Measurements from ENCODE around the gene NR0B2. TPM values are rescaled to one million over a fixed set of nuclear protein-coding genes. Genes with fewer than 3 reads are reported as not detected.
A peak's percentile ranks its signal among the peaks of the same experiment; 100 is the strongest.

Gene NR0B2
- total RNA-seq, 2 donors from 2014 or later: not detected

- Histone ChIP-seq H3K4me3 (no peak overlapping the region), H3K9me3 (no peaks in the 10 kb centered on the region), H3K4me1 (ENCODE audit: control insufficient read depth in 1 of 2, low read depth in 2 of 2) (no peaks in the 10 kb centered on the region), H3K36me3 (peaks cover 24% of the 10 kb centered on the region), H3K27ac (no peak overlapping the region), H3K27me3 (replicated peaks; ENCODE audit: insufficient read depth) (no peaks in the 10 kb centered on the region)
- TF ChIP-seq, protein P1, sequence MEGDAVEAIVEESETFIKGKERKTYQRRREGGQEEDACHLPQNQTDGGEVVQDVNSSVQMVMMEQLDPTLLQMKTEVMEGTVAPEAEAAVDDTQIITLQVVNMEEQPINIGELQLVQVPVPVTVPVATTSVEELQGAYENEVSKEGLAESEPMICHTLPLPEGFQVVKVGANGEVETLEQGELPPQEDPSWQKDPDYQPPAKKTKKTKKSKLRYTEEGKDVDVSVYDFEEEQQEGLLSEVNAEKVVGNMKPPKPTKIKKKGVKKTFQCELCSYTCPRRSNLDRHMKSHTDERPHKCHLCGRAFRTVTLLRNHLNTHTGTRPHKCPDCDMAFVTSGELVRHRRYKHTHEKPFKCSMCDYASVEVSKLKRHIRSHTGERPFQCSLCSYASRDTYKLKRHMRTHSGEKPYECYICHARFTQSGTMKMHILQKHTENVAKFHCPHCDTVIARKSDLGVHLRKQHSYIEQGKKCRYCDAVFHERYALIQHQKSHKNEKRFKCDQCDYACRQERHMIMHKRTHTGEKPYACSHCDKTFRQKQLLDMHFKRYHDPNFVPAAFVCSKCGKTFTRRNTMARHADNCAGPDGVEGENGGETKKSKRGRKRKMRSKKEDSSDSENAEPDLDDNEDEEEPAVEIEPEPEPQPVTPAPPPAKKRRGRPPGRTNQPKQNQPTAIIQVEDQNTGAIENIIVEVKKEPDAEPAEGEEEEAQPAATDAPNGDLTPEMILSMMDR (IDR thresholded peaks at IDR 0.05): no peak
- ATAC-seq (ENCODE audit: insufficient number of reproducible peaks, low FRiP score, low read depth): no peak
- DNase-seq (ENCODE audit: low spot score): no peak
Measured at GRCh38 chr1:26938004-26938658, 24.4 kb upstream of the NR0B2 start.

- H3K9me3 ChIP-seq: no peaks in the 10 kb centered on the region
- H3K27me3 ChIP-seq (replicated peaks; ENCODE audit: insufficient read depth): no peaks in the 10 kb centered on the region
- TF ChIP-seq, protein P1 (IDR thresholded peaks at IDR 0.05): no peak
- H3K4me1 ChIP-seq (ENCODE audit: control insufficient read depth in 1 of 2, low read depth in 2 of 2): no peaks in the 10 kb centered on the region
- DNase-seq (ENCODE audit: low spot score): no peak
- ATAC-seq (ENCODE audit: insufficient number of reproducible peaks, low FRiP score, low read depth): no peak
- no peak overlapping the region for H3K27ac ChIP-seq
- no peak overlapping the region for H3K4me3 ChIP-seq
- peaks cover 13% of the 10 kb centered on the region for H3K36me3 ChIP-seq
Measured at GRCh38 chr1:26936823-26937222, 23.0 kb upstream of the NR0B2 start.

GRCh38 chr1:26932531-26932930 lies 18.8 kb upstream of the NR0B2 start:
- DNase-seq (ENCODE audit: low spot score) (no peak), ATAC-seq (ENCODE audit: insufficient number of reproducible peaks, low FRiP score, low read depth) (no peak)
- peaks cover 20% of the 10 kb centered on the region for H3K36me3 ChIP-seq
- H3K9me3 ChIP-seq: no peaks in the 10 kb centered on the region
- TF ChIP-seq, protein P1 (IDR thresholded peaks at IDR 0.05): no peak
- no peak overlapping the region for H3K4me3 ChIP-seq
- no peaks in the 10 kb centered on the region for H3K4me1 ChIP-seq (ENCODE audit: control insufficient read depth in 1 of 2, low read depth in 2 of 2)
- H3K27ac ChIP-seq: no peak overlapping the region
- no peaks in the 10 kb centered on the region for H3K27me3 ChIP-seq (replicated peaks; ENCODE audit: insufficient read depth)

DNA sequence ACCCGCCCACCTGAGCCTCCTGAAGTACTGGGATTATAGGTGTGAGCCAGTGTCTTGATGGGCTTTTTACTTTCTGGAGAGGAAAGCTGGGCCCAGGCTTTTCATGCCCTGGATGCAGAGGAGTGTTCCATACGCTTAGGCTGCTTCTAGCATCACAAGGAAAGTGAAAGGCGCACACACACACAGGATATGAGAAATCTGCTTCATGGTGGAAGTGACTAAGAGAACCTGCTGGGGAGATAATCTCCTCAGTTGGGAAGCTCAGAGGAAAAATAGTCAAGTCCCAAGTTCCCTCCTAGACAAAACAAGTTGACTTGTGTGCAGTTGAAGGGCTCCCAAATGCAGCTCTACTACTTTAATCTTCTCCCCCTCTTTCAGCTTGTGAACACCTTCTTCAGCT lies 9.9 kb upstream of the NR0B2 start:
- TF ChIP-seq, protein P1 (IDR thresholded peaks at IDR 0.05): no peak
- H3K27me3 ChIP-seq (replicated peaks; ENCODE audit: insufficient read depth): no peaks in the 10 kb centered on the region
- peaks cover 6 to 17% of the 10 kb centered on the region in 2 donors for H3K4me1 ChIP-seq (ENCODE audit: control insufficient read depth in 1 of 2, low read depth in 2 of 2)
- H3K27ac ChIP-seq: no peak overlapping the region
- H3K4me3 ChIP-seq: no peak overlapping the region
- peaks cover 28% of the 10 kb centered on the region for H3K36me3 ChIP-seq
- H3K9me3 ChIP-seq: no peaks in the 10 kb centered on the region
- DNase-seq (ENCODE audit: low spot score): no peak
- no peak for ATAC-seq (ENCODE audit: insufficient number of reproducible peaks, low FRiP score, low read depth)

DNA sequence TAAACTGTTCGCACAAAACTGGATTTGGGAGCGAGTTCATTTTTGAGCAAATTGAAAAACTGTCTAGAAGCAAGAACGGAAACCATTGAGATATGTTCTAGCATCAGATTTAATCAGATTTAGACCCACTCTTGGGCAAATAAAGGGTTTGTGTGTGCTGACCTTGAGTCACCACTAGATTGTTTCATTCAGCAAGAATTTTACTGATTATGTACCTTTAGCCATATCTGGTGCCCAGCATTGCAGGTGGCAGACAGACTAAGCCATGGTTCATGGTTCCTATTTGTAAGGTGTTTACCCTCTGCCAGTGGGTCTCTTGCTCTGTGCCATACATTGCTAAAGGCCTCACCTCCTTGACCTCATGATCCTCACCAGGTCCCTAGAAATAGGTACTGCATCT lies 9.1 kb upstream of the NR0B2 start:
- Histone ChIP-seq H3K4me1 (ENCODE audit: control insufficient read depth in 1 of 2, low read depth in 2 of 2) (peaks cover 6 to 17% of the 10 kb centered on the region in 2 donors), H3K36me3 (peaks cover 28% of the 10 kb centered on the region), H3K4me3 (peak overlapping the region; percentile 73), H3K9me3 (no peaks in the 10 kb centered on the region), H3K27me3 (replicated peaks; ENCODE audit: insufficient read depth) (no peaks in the 10 kb centered on the region), H3K27ac (no peak overlapping the region)
- no peak for ATAC-seq (ENCODE audit: insufficient number of reproducible peaks, low FRiP score, low read depth)
- DNase-seq (ENCODE audit: low spot score): no peak
- TF ChIP-seq, protein P1 (IDR thresholded peaks at IDR 0.05): no peak

Measured in thoracic aorta (tissue), 2 donors.